KG1 (cell line): Measurements from ENCODE around the gene IL13.
"Not testable (repeated sequence)": the region's sequence is repeated elsewhere in the genome, so short reads cannot be mapped to it uniquely, and the experiment has no call there.

ENCODE experiments used
- DNase-seq: peaks from one replicate; lab custom pipeline; 2025; lab: John Stamatoyannopoulos, UW

The IL13 gene

DNA sequence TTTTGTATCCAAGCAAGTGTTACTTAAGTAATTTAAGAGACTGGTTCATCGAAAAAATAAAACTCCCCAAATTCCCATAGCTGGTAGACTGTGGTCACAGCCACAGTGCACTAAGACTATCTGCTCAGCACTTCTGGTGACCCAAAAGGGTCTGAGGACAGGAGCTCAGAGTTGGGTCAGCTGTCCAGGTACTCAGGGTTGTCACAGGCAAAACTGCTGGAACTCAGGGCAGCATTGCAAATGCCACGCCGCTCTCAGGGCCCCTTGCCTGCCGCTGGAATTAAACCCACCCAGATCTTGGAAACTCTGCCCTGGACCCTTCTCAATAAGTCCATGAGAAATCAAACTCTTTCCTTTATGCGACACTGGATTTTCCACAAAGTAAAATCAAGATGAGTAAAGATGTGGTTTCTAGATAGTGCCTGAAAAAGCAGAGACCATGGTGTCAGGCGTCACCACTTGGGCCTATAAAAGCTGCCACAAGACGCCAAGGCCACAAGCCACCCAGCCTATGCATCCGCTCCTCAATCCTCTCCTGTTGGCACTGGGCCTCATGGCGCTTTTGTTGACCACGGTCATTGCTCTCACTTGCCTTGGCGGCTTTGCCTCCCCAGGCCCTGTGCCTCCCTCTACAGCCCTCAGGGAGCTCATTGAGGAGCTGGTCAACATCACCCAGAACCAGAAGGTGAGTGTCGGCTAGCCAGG is at the start of gene IL13:
TSS of gene IL13 (plus strand) at position 498 of the 705 bp plus-strand sequence. CDS start at position 512, 14 bp downstream.
- DNase-seq, result no peak

DNA sequence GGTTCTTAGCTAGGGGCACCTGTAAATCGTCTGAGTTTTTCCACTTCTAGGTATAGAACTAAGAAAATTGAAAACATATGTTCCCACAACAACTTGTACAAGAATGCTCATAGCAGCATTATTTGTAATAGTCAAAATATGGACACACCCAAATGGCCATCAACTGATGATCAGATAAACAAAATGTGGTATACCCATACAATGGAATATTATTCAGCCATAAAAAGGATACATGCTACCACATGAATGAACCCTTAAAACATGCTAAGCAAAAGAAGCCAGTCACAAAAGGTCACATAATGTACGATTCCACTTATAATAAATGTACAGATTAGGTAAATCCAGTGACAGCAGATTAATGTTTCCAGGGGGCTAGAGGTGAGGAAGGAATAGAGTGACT is 46.0 kb upstream of the IL13 start:
- no peak for DNase-seq

DNA sequence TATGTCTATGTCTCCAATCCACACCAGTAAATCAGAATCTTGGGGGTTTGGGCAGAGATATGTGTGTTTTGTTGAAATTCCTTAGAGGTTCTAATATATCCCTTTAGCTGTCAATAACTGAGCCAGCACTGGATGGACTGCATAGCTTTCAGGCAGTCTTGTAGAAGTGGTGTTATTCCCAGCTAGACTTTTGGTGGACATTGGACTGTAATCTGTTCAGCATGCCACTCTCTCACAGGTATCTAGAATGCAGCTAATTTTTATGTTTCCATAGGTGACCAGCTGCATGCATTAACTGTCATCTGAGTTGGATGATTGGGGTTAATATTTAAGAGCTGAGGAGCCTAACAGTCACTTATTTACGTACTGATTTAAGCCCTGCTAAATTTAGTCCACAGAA is 45.1 kb upstream of the IL13 start:
- no peak for DNase-seq

DNA sequence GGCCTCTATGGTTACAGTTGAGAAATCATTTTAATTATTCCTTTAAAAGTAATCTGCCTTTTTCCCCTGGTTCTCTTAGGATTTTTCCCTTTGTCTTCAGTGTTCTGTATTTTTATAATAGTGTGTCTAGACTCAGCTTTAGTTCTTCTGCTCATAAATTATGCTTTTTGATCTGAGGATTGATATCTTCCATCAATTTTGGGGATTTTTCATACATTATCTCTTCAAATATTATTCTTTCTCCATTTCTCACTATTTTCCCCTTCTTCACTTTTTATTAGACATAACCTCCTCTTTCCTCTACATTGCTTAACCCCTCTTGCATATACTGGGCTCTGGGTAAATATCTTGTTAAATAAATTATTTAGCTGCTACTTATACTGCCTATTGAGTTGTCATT is 36.3 kb upstream of the IL13 start:
- no peak for DNase-seq

GRCh38 chr5:132622608-132623007 is 35.4 kb upstream of the IL13 start:
- DNase-seq, result no peak

- DNase-seq, result no peak
Observed at GRCh38 chr5:132627470-132627869, 30.5 kb upstream of the IL13 start.

GRCh38 chr5:132628814-132629213 is 29.2 kb upstream of the IL13 start:
- DNase-seq, result no peak

GRCh38 chr5:132629230-132629944 is 28.6 kb upstream of the IL13 start:
- DNase-seq, result no peak

GRCh38 chr5:132633587-132633986 is 24.4 kb upstream of the IL13 start:
- not testable (repeated sequence) for DNase-seq

DNA sequence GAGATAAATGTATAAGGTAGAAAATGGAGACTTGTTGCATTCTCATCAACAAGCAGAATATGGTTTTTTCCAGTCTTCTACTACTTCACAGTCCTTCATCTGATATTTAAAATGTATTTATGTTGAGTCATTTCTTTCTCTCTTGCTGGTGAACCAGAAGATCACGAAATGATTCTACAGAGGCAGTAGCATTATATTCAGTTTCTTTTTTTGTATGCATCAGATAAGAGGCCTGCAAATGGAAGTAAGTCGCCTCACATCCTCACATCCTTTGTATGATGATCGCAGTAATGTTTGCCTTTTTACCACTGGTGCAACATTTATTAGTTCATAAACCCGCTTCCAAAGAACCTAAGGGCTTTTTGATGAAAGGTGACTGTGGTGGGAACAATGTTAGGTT is 22.1 kb upstream of the IL13 start:
- no peak for DNase-seq

DNA sequence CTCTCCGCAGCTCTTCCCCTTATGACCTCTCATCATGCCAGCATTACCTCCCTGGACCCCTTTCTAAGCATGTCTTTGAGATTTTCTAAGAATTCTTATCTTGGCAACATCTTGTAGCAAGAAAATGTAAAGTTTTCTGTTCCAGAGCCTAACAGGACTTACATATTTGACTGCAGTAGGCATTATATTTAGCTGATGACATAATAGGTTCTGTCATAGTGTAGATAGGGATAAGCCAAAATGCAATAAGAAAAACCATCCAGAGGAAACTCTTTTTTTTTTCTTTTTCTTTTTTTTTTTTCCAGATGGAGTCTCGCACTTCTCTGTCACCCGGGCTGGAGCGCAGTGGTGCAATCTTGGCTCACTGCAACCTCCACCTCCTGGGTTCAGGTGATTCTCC is 20.7 kb upstream of the IL13 start:
- DNase-seq, result no peak

GRCh38 chr5:132639706-132640130 is 18.3 kb upstream of the IL13 start:
- DNase-seq, result no peak

- DNase-seq, result no peak
Observed at GRCh38 chr5:132640613-132641012, 17.4 kb upstream of the IL13 start.

DNA sequence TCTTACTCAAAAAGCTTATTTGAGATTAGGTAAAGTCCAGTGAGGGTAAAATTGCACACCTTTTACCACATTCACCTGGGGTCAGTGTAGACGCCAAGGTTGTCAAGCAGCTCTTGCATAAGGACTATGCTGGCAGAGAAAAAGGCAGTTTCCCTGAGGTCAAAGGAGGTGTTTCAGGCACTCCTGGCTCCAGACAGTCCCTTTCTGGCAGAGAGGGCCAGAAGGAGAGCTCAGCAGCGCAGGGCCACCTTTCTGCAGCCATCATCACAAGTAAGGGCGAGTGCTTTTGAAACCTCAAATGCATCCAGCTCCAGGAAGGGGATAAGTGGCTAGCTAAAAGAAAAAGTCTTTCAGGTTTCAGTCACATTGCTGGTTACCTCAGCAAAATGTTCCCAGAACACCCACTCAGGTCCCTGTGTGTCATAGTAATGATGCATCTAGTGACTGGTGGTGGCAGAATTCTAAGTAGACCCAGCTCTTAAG is 16.7 kb upstream of the IL13 start:
- no peak for DNase-seq

DNA sequence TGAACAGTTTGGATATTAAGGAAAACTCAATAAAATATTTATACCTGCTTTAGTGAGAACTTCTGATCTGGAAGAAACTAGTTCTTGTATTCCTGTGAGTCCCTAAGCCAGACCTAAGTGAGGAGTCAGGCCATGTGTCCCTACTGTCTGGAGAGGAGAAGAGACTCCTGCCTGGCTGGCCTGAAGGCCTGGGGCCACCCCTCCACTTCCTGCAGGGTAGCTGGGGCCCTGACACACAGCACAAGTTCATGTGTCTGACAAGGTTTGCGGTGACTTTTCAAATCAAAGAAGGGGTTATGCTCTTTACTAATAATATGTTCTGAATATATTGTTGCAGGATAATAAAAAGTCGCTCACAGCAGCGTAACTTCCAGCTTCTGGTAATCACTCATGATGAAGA is 16.1 kb upstream of the IL13 start:
- no peak for DNase-seq

GRCh38 chr5:132644177-132644576 is 13.8 kb upstream of the IL13 start:
- DNase-seq, result no peak

DNA sequence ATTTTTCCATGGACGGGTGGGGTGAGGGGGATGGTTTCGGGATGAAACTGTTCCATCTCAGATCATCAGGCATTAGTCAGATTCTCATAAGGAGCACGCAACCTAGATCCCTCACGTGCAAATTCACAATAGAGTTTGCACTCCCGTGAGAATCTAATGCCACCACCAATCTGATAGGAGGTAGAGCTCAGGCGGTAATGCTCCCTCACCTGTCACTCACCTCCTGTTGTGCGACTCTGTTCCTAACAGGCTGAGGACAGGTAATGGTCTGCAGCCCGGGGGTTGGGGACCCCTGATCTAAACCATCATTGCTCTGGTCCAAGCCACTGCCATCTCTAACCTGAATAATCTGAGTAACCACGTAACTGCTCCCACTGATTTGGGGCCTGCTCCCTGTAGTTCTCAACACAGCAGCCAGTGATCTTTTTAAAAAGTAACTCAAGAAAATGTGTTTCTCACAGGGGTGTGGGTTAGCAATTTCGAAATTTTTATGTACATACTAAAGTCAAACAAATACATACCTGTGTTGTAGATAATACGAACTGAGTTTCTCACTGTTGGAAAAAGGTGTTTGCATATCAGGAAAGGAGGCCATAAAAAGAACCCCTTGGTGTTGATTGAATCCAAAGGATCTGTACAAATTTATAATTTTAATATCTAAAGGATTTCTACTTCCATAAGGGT is 11.2 kb upstream of the IL13 start:
- DNase-seq, result no peak

- DNase-seq, result no peak
Observed at GRCh38 chr5:132647473-132647872, 10.5 kb upstream of the IL13 start.

GRCh38 chr5:132648355-132648754 is 9.6 kb upstream of the IL13 start:
- DNase-seq, result no peak

GRCh38 chr5:132651838-132652469 is 6.0 kb upstream of the IL13 start:
- no peak for DNase-seq

- no peak for DNase-seq
Observed at GRCh38 chr5:132653716-132654115, 4.3 kb upstream of the IL13 start.
